SU-DHL-6 (cell line): ENCODE results near the gene CLASP1.

Source experiments
- H2AFZ ChIP-seq: fragments of 200-600 bp; sonication (generic); 2 replicates; pipeline ENCODE4 v1.6.1; 2014; ENCODE audit warnings: low read depth, mild to moderate bottlenecking, moderate library complexity, mixed read lengths, antibody characterized with exemption, low read length; ENCODE audit not compliant: severe bottlenecking
- H3F3A ChIP-seq: fragments of 200-600 bp; shearing (Covaris generic); 2 replicates; pipeline ENCODE4 v1.6.0; 2016; ENCODE audit warnings: antibody characterized with exemption, mild to moderate bottlenecking; ENCODE audit not compliant: insufficient read depth
- H3K27ac ChIP-seq: fragments of 200-600 bp; sonication (generic); 2 replicates; pipeline ENCODE4 v1.5.1; 2016; ENCODE audit warnings: low read depth, mild to moderate bottlenecking, low read length, moderate library complexity, mixed read lengths
- H3K27me3 ChIP-seq: fragments of 200-600 bp; sonication (generic), shearing (Covaris generic); 2 replicates; pipeline ENCODE4 v1.6.0; 2014; ENCODE audit warnings: mild to moderate bottlenecking, low read length
- H3K36me3 ChIP-seq: fragments of 200-600 bp; sonication (generic); 2 replicates; pipeline ENCODE4 v1.6.1; 2014; ENCODE audit warnings: mild to moderate bottlenecking, low read length, mixed read lengths
- H3K4me2 ChIP-seq: fragments of 300-600, 200-600 bp; shearing (Covaris generic), sonication (generic); 2 replicates; pipeline ENCODE4 v1.6.0; 2014; ENCODE audit warnings: low read length, low read depth, mild to moderate bottlenecking; ENCODE audit not compliant: poor library complexity, severe bottlenecking
- H3K4me3 ChIP-seq: fragments of 200-600 bp; sonication (generic); 2 replicates; pipeline ENCODE4 v1.5.1; 2014; ENCODE audit warnings: antibody characterized with exemption, low read length, mild to moderate bottlenecking, mixed read lengths; ENCODE audit not compliant: insufficient read depth, poor library complexity, severe bottlenecking
- H3K79me2 ChIP-seq: fragments of 200-600 bp; sonication (generic); 2 replicates; pipeline ENCODE4 v1.6.1; 2014; ENCODE audit warnings: mild to moderate bottlenecking, low read length, moderate library complexity; ENCODE audit not compliant: insufficient read depth
- H3K9ac ChIP-seq: fragments of 200-600 bp; sonication (generic); 2 replicates; pipeline ENCODE4 v1.7.0; 2014; ENCODE audit warnings: mild to moderate bottlenecking, low read length
- H3K9me2 ChIP-seq: fragments of 200-600 bp; sonication (generic); replicated peaks from 2 replicates; pipeline ENCODE4 v1.6.1; 2014; ENCODE audit warnings: low read length; ENCODE audit not compliant: insufficient read depth
- H3K9me3 ChIP-seq: fragments of 200-600 bp; sonication (generic); 2 replicates; pipeline ENCODE4 v1.6.1; 2014; ENCODE audit warnings: low read length, mixed read lengths; ENCODE audit not compliant: insufficient read depth
- H4K20me1 ChIP-seq: fragments of 200-600 bp; sonication (generic); 2 replicates; pipeline ENCODE4 v1.6.1; 2014; ENCODE audit warnings: low read depth, mild to moderate bottlenecking, antibody characterized with exemption, low read length, moderate library complexity, mixed read lengths
- CTCF ChIP-seq: fragments of 200-600 bp; sonication (generic); IDR thresholded peaks from one replicate; pipeline ENCODE4 v1.5.1; 2017; ENCODE audit warnings: antibody characterized with exemption, mild to moderate bottlenecking, low read length, moderate library complexity; ENCODE audit not compliant: insufficient read depth, poor library complexity, severe bottlenecking
- EZH2phosphoT487 ChIP-seq: fragments of 200-600 bp; sonication (generic), shearing (Covaris generic); conservative IDR thresholded peaks from 2 replicates; pipeline ENCODE4 v1.6.1; 2018; ENCODE audit warnings: mild to moderate bottlenecking, antibody characterized with exemption, low read length, moderate library complexity, mixed read lengths

The CLASP1 gene

DNA sequence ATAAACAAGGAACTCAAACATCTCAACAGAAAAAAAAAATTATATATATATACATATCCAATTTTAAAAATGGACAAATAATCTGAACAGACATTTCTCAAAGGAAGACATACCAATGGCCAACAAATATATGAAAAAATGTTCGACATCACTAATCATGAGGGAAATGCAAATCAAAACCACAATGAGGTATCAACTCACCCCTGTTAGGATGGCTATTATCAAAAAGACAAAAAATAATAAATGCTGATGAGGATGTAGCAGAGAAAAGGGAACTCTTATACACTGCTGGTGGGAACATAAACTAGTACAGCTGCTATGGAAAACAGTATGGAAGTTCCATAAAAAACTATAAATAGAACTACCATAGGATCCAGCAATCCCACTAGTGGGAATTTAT, 46.1 kb downstream of the CLASP1 start:
- Histone ChIP-seq H3K9me3 (no peaks in the 10 kb centered on the region), H2AFZ (no peak overlapping the region), H3K9ac (no peak overlapping the region), H3K79me2 (peaks cover 73% of the 10 kb centered on the region), H4K20me1 (no peaks in the 10 kb centered on the region), H3K9me2 (no peaks in the 10 kb centered on the region), H3K27ac (no peak overlapping the region), H3K4me2 (no peak overlapping the region), H3K27me3 (no peaks in the 10 kb centered on the region), H3K36me3 (peaks cover 9% of the 10 kb centered on the region; the same call in 1 of the 2 replicates), H3F3A (peaks cover 5% of the 10 kb centered on the region; the same call in 1 of the 2 replicates), H3K4me3 (no peak overlapping the region)
- TF ChIP-seq CTCF: no peak
- TF ChIP-seq EZH2phosphoT487: no peak

DNA sequence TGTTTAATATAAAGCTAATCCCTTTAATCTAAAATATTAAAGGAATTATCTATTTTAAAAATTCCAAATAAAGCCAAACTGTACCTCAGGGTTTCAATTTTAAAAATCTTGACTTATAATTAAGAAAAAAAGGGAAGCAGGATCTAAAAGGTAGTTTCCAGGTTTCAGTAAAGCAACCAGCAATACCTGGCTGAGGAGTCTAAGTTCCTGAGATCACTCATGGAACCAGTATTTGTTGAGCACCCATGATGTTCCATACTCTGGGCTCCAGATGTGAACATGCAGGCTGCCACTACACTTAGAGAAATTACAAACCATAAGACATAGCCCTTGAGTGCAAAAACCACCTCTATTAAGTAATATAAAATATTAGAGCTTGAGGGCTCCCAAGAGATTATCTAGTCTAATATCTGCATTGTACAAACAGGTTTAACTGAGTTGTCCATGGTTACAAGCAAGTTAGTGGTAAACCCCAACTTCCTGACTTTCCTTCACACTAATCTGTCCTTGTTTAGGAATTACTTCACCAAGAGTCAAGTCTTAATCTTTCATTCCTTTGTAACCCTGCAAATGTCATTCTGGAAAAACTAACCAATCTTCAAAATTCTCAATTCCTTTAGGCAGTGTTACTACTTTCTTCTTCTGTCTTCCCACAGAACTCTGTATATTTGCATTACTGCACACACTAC, 49.2 kb downstream of the CLASP1 start:
- H3K27me3 ChIP-seq: no peaks in the 10 kb centered on the region
- no peaks in the 10 kb centered on the region for H3K9me3 ChIP-seq
- no peak overlapping the region for H3K4me2 ChIP-seq
- no peak overlapping the region for H3K9ac ChIP-seq
- peaks cover 9% of the 10 kb centered on the region; the same call in 1 of the 2 replicates for H3K36me3 ChIP-seq
- H3K4me3 ChIP-seq: no peak overlapping the region
- no peaks in the 10 kb centered on the region for H4K20me1 ChIP-seq
- TF ChIP-seq CTCF (no peak), EZH2phosphoT487 (no peak)
- H3F3A ChIP-seq: peaks cover 12% of the 10 kb centered on the region; the same call in 1 of the 2 replicates
- H3K79me2 ChIP-seq: peaks cover 79% of the 10 kb centered on the region
- no peaks in the 10 kb centered on the region for H3K9me2 ChIP-seq
- H3K27ac ChIP-seq: no peak overlapping the region
- no peak overlapping the region for H2AFZ ChIP-seq

- Histone ChIP-seq H3K9me3 (no peaks in the 10 kb centered on the region), H2AFZ (no peak overlapping the region), H3F3A (peaks cover 13% of the 10 kb centered on the region; the same call in 1 of the 2 replicates), H3K79me2 (peaks cover 72% of the 10 kb centered on the region), H3K27ac (no peak overlapping the region), H3K27me3 (no peaks in the 10 kb centered on the region), H3K9me2 (no peaks in the 10 kb centered on the region), H4K20me1 (no peaks in the 10 kb centered on the region), H3K9ac (no peak overlapping the region), H3K4me3 (no peak overlapping the region), H3K4me2 (no peak overlapping the region), H3K36me3 (no peaks in the 10 kb centered on the region)
- TF ChIP-seq CTCF (no peak), EZH2phosphoT487 (no peak)
Measured at GRCh38 chr2:121598087-121598486, 51.2 kb downstream of the CLASP1 start.
